GM19035 (cell line): ENCODE data around the gene NPC2.
"Not testable (repeated sequence)": the region's sequence is repeated elsewhere in the genome, so short reads cannot be mapped to it uniquely, and the experiment has no call there.

ENCODE experiments used
- ATAC-seq: cut with Tn5 transposase; IDR thresholded peaks from one replicate; pipeline ENCODE4 v1.9.1; 2021; ENCODE audit not compliant: unreplicated experiment

Gene NPC2

DNA sequence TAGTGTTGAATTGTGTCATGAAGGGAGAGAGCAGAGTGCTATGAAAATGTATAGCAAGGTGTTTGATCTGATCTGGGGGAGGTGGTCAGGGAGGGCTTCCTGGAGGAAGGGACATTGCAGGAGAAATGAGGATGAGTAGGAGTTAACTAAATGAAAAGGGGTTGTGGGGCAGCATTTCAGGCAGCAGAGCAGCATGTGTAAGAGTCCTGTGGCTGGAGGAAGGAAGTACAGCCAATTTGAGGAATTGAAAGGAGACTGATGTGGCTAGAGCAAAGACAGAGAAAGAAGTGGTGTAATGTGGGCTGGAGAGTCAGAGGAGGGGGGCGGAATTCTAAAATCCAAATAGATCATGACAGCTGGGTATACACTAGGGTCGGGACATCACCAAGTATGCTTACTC lies 20.5 kb downstream of the NPC2 start:
- ATAC-seq: no peak

DNA sequence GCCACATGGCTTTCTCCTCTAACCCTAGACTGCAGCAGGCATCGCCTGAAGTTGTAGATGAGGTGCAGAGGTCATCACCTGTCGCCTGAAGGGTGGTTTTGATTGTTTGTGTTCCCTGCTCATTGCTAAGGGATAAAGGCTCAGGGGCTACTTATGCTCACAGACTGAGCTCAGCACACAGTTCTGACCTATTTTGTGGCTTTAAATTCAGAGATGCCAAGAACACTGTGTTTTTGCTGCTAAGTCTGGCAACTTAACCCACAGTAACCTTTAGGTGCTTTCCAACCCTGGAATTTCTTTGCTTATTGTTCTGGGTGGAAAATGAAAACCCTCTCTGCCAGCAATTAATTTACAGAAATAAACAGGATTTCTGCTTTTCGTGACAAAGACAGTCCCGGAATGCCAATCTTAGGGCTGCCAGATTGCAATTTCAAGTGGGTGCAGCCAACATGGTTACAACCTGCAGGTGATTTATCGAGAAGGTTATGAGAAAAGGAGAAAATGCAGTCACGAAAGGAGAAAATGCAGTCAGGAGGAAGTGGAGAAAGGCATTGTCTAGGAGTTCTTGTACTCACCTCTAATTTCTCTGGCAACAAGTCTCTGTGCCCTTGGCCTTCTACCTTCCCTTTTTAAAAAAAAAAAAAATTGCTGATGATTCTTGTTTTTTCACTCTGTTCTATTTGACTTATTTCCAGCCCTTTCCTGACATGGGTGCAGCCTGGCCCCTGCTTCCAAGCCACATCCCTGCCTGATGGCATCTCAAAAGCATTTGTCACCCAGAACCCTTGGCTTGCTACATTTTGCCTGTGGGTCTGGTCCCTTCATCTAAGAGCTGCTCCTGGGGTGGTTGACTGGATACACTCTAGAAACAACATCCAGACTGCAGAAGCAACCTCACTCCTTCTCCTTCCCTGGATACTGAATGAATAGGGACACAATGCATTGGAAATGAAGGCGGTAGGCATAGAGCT lies 23.3 kb downstream of the NPC2 start:
- no peak for ATAC-seq

DNA sequence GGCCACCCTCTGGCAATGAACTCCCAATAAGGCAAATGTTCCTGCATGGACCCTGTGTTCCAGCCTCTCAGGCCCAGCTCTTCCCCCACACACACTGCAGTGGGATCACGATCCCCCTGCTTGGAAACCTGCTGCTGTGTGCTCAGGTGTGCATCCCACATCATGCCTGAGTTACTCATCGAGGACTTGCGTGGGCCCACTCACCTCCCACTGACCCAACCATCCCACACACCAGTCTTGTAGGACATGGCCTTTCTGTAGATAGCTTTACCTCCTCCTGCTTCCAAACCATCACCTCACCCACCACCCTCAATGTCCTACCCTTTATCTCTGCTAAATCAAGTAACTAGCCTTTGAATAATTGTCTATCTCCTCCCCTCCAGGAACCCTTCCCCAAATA lies 24.6 kb downstream of the NPC2 start:
- ATAC-seq: no peak

DNA sequence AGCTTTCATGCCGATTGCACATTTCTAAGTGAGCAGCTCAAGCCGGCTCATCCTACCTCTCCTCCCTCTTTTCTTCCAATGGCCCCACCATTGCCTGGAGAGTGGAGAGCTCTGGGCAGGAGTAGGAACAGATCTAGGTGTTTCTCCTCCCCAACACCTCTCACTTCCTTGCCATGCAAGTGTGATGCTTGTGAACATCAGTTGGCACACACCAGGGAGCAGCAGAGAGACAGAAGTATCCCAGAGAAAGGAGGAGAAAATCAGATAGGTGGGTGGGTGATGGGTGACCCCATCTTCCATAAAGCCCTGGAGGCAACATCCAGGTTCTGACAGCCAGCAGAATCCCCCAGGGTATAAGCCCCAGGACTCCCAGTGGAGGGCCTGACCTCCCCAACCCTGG lies 27.8 kb downstream of the NPC2 start:
- ATAC-seq: no peak

DNA sequence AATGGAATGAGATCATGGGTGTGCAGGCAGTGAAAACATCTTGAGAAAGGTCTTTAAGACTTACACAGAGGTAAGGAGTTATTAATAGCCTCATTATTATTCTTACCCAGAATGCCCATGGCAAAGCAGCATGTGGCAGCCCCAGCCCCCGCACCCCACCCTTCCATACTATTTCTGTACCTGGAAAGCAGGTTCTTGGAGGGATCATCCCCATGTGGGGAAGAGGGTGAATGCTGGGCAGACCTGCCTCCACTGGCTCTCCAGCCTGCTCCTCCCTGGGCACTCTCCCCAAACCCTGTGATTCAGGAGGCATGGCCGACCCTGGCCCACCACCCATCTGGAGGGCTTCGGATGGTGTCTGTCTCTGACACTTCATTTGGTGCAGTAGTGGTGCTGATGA lies 28.3 kb downstream of the NPC2 start:
- ATAC-seq: no peak

DNA sequence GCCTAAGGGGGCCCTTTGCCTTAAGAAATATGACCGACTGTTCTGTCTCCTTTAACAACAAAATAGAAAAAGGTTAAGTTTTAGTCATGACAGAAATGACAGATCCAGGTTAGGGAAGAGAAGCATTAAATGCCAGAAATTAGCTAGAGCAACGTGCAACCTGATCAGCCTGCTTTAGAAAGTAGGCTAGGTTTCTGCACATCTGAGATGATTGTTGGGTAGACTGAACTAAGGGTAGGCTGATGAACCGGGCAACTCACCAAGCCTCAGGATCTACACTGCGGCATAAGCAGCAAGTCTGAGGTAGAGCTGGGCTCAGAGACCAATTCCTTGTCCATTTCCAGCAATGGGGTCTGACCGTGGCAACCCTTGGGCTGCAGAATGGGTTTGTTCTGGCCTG lies 29.4 kb downstream of the NPC2 start:
- no peak for ATAC-seq

DNA sequence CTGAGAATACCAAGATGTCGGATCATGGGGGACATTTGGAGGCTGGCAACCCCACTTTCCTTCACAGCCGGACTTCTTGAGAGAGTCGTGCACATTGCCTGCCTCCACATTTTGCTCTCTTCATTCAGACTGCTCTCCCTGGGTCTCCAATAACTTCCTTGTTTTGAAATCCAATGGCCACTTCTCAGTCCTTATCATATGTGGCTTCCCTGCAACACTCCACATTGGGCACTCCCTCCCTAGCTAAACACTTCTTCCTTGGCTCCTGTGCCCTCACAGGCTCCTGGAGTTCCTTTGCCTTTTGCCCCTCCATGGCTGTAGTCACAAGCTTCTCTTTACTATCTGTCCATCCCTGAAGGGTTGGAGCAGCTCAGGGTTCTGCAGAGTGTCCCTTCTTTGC lies 30.1 kb downstream of the NPC2 start:
- no peak for ATAC-seq

DNA sequence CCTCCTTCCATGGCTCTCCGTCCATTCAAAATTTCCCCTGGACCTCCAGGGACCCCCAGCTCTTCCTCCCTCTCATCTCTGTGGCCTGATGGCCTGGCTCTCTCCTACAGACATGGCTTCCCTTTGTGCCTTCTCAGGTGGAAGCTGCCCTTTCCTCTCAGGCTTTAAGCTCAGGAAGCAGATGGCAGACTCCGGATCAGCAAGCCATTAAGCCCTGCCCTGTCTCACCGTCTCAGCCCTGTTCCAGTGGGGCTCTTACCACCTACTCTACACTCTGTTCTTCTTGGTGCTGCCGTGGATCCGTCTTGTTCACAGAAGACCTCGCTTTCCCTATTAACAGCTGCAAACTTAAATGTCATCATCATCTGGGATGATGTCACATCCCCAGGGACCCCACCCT lies 33.1 kb downstream of the NPC2 start:
- ATAC-seq: no peak

DNA sequence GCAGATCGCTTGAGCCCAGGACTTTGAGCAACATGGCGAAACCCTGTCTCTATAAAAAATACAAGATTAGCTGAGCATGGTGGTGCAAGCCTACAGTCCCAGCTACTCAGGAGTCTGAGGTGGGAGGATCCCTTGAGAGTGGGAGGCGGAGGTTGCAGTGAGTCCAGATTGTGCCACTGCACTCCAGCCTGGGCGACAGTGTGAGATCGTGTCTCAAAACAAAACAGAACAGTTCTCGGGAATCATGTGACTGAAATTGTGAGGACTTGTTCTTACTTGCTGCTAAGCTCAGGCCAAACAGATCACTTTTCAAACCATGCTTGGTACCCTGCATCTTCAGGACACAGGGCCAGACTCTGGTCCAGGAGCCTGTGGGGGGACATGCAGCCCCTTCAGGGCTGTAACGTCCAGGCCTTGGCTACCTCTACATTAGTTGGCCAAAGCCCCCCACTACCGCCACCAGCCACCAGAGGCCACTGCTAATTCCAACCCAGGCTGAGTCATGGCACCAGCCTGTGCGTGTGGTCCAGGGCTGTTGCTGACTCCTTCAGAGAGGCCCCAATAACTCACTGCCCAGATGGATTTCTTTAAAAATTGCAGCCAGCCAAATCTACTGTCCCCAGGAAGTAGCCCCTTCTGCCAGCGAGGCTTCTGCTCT lies 33.7 kb downstream of the NPC2 start:
- no peak for ATAC-seq

DNA sequence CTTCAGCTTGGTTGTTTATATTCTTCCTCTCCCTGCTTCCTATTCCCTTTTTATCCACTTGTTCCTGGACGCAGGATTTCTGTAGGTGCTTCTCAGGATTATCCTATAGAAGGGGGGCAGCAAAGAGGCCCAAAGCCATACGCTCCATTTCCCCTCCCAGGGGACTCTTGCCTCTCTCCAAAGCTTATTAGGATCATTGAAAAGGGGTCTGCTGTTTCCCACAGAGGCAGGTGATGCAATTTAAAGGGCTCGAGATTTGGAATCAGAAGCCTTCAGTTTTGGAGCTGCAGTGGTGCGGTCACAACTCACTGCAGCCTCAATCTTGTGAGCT lies 35.6 kb downstream of the NPC2 start:
- no peak for ATAC-seq

DNA sequence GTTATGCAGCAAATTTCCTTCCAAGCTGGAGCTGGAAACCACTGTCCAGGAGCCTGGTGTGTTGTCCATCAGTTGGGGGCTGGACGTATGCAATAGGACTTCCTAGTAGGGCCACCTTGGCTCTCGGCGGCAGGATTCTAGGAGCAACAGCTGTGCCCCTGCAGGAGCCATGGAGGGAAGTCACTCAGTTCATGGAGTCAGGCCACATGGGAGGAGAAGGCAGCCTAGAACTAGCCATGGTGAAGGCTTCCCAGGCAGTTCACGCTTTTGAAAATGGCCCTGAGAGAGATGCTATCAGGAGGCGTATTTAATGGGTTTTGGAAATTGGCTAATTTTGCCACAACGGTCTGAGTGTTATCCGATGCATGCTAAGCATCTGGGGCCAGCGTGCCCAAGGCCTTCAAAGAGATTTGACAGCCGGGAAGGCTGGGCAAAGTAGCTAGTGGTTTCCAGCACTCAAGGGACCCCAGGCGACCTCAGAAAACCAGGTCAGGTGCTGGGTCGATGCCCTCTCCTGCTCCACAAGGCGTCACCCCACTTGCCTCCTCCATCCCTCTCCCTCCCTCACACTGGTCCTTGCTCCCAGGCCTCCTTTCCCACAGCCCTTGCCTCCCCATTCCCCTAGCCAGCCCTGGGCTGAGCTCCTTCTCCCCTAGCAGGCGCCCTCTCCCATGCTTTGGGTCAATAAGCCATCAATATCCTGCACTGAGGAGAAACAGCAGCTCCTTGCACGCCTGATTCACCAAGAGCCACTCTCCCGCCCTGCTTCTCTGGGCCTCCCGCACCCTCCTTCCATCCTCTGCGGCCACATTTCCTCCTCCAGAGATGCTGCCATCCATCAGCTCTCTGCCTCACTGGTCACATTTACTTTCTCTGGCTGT lies 36.2 kb downstream of the NPC2 start:
- no peak for ATAC-seq

DNA sequence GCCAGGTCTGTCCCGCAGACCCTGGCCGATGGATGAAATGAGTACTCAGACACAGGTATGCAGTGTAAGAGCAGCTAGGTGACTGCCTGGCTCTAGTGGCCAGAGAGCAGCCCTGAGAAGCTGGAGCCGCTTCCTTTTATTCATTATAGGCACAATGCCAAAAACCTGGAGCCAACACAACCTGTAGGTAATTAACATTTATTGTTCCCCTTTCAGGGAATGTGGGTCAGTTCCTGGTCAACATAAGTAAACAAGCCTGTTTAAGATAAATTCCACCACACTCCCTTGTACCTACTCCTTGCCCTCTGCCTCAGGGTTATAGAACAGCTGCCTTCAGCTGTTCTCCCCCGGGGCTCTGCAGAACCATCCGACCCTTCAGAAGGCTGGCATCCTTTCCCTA lies 38.7 kb downstream of the NPC2 start:
- not testable (repeated sequence) for ATAC-seq

DNA sequence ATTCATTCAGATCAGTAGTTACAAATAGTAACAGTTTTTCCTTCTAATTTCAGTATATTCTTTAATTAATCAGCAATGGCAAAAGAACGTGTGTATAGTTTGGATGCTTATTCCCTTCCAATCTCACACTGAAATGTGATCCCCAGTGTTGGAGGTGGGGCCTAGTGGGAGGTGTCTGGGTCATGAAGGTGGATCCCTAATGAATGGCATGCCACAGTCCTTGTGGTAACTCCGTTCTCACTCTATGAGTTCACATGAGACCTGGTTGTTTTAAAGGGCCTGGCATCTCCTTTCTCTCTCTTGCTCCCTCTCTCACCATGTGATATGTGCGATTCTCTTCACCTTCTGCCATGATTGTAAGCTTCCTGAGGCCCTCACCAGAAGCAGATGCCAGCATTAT lies 48.2 kb downstream of the NPC2 start:
- no peak for ATAC-seq

DNA sequence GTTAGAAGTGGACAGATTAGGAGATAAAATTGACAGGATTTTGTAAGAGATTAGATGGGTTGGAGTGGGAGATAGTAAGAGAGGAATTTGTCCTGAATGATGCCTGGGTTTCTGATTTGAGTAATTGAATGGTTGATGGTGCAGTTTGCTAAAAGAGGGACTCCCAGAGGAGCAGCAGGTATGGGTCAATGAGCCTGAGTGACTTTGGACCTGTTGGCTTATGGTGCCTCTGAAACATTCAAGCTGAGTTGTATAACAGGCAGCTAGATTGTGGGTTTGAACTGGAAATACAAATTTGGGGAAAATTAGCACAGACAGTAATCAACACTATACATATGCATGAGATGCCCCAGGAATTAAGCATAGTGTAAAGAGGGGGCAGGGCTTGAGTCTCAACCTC lies 50.3 kb downstream of the NPC2 start:
- ATAC-seq: no peak

DNA sequence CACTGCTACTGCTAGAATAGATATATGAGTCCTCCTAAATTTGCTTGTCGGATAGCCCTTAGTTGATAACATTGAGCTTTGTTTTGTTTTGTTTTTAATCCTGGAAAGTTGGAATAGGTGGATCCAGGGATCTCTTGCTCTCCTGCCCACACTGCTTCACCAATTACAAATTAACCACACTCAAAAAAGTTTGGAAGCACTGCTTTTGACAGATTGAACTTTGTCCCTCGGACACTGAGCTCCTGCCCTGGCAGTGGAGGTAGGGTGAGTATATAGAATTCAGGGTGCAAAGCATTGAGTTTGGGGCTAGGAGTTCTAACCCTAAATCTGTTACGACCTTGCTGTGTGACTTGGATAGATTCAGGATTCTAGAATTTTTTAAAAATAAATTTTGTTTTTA lies 52.0 kb downstream of the NPC2 start:
- ATAC-seq: no peak

DNA sequence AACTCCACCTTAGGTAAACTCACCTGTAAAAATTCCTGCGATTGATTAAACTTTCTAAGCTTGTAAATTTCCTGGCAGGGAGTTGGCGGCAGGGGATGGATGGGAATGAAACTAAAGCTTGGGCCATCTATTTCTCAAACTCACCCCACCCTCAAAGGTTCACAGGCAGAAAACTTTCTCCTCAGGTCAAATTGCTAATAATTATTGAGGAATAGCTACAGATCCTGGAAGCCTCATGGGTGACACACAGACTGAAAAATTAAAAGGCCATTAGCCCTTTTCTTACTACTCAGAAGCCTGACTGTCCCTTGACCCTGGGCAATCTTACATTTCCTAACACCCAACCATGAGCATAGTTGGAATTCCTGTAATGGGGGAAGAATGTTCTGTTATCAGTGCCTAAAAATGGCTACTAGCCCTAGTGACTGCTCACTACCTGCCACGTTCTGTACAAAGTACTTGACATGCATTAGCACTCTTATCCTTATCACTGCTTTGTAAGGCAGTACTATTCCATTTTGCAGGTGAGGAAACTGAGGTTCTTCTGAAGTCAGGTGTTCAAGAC lies 54.7 kb downstream of the NPC2 start:
- ATAC-seq: no peak

DNA sequence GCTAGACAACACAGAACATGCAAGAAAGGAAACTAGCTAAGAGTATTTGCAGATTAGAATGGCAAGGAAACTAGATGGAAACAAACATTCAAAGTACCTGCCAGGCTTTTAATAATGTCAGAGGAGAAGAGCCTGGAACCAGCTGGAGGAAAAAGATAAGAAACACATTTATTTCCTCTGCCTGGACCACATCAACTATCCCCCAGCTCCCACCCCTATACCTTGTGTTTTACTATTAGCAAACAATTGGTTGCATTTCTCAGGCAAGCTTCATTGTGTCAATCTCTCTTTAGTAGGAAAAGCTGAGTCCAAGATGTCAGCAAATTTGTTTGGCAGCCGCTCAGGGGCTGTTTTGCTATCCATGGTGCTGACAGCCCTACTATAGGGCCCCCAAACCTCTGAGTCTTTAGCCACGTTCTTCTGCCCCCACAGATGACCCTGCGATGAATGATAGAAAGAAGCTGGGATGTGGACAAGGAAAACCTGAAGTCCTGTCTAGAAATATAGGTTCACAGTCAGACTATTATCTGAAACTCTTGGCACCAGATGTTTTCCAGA lies 55.5 kb downstream of the NPC2 start:
- no peak for ATAC-seq

DNA sequence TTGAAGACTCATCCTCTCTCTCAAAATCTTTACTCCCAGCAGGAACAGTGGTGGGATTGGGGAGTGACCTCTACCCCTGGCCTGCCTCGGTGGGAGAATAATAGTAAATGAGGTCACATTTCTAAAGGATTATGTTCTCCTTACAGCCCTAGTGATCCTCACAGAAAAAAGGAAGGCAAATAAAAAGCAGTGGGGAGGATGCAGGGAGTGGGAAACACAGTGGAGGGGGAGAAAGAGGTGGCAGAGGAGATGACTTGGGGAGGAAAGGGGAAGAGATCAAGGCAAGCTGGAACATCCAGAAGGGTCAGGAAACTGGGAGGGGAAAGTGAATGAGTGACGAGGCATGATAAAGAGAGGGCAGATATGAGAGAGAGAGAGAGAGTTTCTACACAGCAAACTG lies 58.8 kb downstream of the NPC2 start:
- ATAC-seq: no peak

DNA sequence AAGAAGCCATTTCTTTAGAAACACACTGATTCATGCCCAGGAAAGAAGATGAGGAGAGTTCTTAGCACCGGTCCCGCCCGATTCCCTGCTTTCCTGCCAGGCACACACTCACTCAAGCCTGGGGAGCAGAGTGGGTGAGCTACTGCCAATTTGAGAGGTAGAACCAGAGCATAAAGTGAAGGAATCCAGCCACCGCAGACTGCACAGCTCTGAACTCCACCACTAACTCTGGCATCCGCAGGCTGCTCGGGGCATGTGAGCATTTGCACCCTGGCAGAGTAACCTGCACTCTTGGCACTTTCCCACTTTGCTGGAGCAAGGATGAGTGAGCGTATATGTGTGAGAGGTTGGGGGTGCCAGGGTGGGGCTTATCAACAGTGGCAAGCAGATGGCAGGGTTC lies 63.1 kb downstream of the NPC2 start:
- no peak for ATAC-seq
